WTC11 (cell line): ENCODE results near the gene UBXN11. TPM values are rescaled to one million over a fixed set of nuclear protein-coding genes. Genes with fewer than 3 reads are reported as not detected.

ENCODE experiments used
- ATAC-seq: fragments of 200-7000 bp; cut with Tn5 transposase; 2 replicates; pipeline ENCODE4 v1.10.0; 2021; ENCODE audit warnings: mild to moderate bottlenecking, moderate library complexity
- CTCF ChIA-PET: fragments of 300-600 bp; sonication (Branson Sonifier 250); formaldehyde crosslinking; loops from one replicate; lab custom pipeline; 2021; ENCODE audit warnings: antibody characterized with exemption; lab: Charles Lee
- POLR2A ChIA-PET: fragments of 350-600 bp; sonication (Branson Sonifier 250); formaldehyde crosslinking; loops from one replicate; lab custom pipeline; 2021; ENCODE audit warnings: antibody characterized with exemption; lab: Charles Lee
- DNase-seq: peaks from one replicate; pipeline ENCODE4 v3.0.0; 2021; ENCODE audit warnings: low spot score
- H3K27ac Mint-ChIP-seq: 2 replicates; pipeline ENCODE4 v1.8.0; 2021; ENCODE audit warnings: mixed read lengths
- H3K27me3 Mint-ChIP-seq: 2 replicates; pipeline ENCODE4 v1.8.0; 2021; ENCODE audit warnings: low read depth, mild to moderate bottlenecking, moderate library complexity, mixed read lengths
- H3K36me3 Mint-ChIP-seq: 2 replicates; pipeline ENCODE4 v1.8.0; 2021; ENCODE audit warnings: mixed read lengths
- H3K4me1 Mint-ChIP-seq: 2 replicates; pipeline ENCODE4 v1.8.0; 2022; ENCODE audit warnings: mixed read lengths
- H3K4me3 Mint-ChIP-seq: 2 replicates; pipeline ENCODE4 v1.8.0; 2021; ENCODE audit warnings: mild to moderate bottlenecking, moderate library complexity, mixed read lengths
- H3K9me3 Mint-ChIP-seq: 2 replicates; pipeline ENCODE4 v1.8.0; 2021; ENCODE audit warnings: mixed read lengths
- ARID4B ChIP-seq: sonication (generic); formaldehyde crosslinking; IDR thresholded peaks from 2 replicates; pipeline ENCODE4 v1.8.0; 2023; ENCODE audit warnings: missing genetic modification reagents, mild to moderate bottlenecking, borderline replicate concordance
- ATF6 ChIP-seq: sonication (generic); formaldehyde crosslinking; IDR thresholded peaks from 2 replicates; pipeline ENCODE4 v1.8.1; 2023; ENCODE audit warnings: mild to moderate bottlenecking, missing genetic modification reagents
- CREB1 ChIP-seq: sonication (generic); formaldehyde crosslinking; IDR thresholded peaks from 2 replicates; pipeline ENCODE4 v1.8.0; 2023; ENCODE audit warnings: mild to moderate bottlenecking, missing genetic modification reagents
- CTCF ChIP-seq: fragments of 200-600 bp; IDR thresholded peaks from 2 replicates; pipeline ENCODE4 v1.8.0; 2022; ENCODE audit warnings: antibody characterized with exemption
- E2F1 ChIP-seq: sonication (generic); formaldehyde crosslinking; IDR thresholded peaks from 2 replicates; pipeline ENCODE4 v1.8.0; 2022; ENCODE audit warnings: mild to moderate bottlenecking, missing genetic modification reagents
- HMGA2 ChIP-seq: fragments of 250-450 bp; sonication (Bioruptor Pico); IDR thresholded peaks from 2 replicates; pipeline ENCODE4 v1.4.0; 2021; ENCODE audit warnings: mild to moderate bottlenecking, moderate library complexity
- IRF2 ChIP-seq: sonication (generic); formaldehyde crosslinking; IDR thresholded peaks from 2 replicates; pipeline ENCODE4 v1.8.0; 2022; ENCODE audit warnings: low read depth, missing genetic modification reagents, borderline replicate concordance
- JAZF1 ChIP-seq: fragments of 250-450 bp; sonication (Bioruptor Pico); IDR thresholded peaks from 2 replicates; pipeline ENCODE4 v1.9.0; 2021; ENCODE audit warnings: moderate library complexity, mild to moderate bottlenecking, inconsistent platforms
- MAX ChIP-seq: sonication (generic); formaldehyde crosslinking; IDR thresholded peaks from 2 replicates; pipeline ENCODE4 v1.8.0; 2022; ENCODE audit warnings: mild to moderate bottlenecking, missing genetic modification reagents
- NFYB ChIP-seq: sonication (generic); formaldehyde crosslinking; conservative IDR thresholded peaks from 2 replicates; pipeline ENCODE4 v1.8.0; 2022; ENCODE audit warnings: low read depth, missing genetic modification reagents
- NR2C2 ChIP-seq: sonication (generic); formaldehyde crosslinking; IDR thresholded peaks from 2 replicates; pipeline ENCODE4 v1.8.0; 2022; ENCODE audit warnings: mild to moderate bottlenecking, missing genetic modification reagents
- OVOL2 ChIP-seq: fragments of 250-450 bp; sonication (Bioruptor Pico); IDR thresholded peaks from 2 replicates; pipeline ENCODE4 v1.9.0; 2021; ENCODE audit warnings: mild to moderate bottlenecking, borderline replicate concordance
- RELA ChIP-seq: sonication (generic); formaldehyde crosslinking; IDR thresholded peaks from 2 replicates; pipeline ENCODE4 v1.8.1; 2022; ENCODE audit warnings: missing genetic modification reagents, mild to moderate bottlenecking, borderline replicate concordance
- SMAD4 ChIP-seq: sonication (generic); formaldehyde crosslinking; IDR thresholded peaks from 2 replicates; pipeline ENCODE4 v1.8.0; 2022; ENCODE audit warnings: mild to moderate bottlenecking, missing genetic modification reagents
- TEAD4 ChIP-seq: sonication (generic); formaldehyde crosslinking; IDR thresholded peaks from 2 replicates; pipeline ENCODE4 v1.8.0; 2022; ENCODE audit warnings: mild to moderate bottlenecking, missing genetic modification reagents
- ZBTB43 ChIP-seq: sonication (generic); formaldehyde crosslinking; IDR thresholded peaks from 2 replicates; pipeline ENCODE4 v1.8.1; 2023; ENCODE audit warnings: mild to moderate bottlenecking, missing genetic modification reagents
- ZMAT4 ChIP-seq: fragments of 250-450 bp; sonication (Bioruptor Pico); IDR thresholded peaks from 2 replicates; pipeline ENCODE4 v1.9.0; 2021; ENCODE audit warnings: mild to moderate bottlenecking
- total RNA-seq: library from RNA; stranded (reverse); gene quantifications from 3 replicates; pipeline ENCODE4 v1.2.3, GENCODE V29; 2021
- TF ChIP-seq, protein P1 (sequence below): sonication (generic); formaldehyde crosslinking; IDR thresholded peaks from 2 replicates; pipeline ENCODE4 v1.8.1; 2023; ENCODE audit warnings: mild to moderate bottlenecking, missing genetic modification reagents, moderate library complexity
- TF ChIP-seq, protein P2 (sequence below): sonication (generic); formaldehyde crosslinking; conservative IDR thresholded peaks from 2 replicates; pipeline ENCODE4 v1.8.1; 2022; ENCODE audit warnings: mild to moderate bottlenecking, missing genetic modification reagents
- TF ChIP-seq, protein P3 (sequence below): sonication (generic); formaldehyde crosslinking; IDR thresholded peaks from 2 replicates; pipeline ENCODE4 v1.8.0; 2022; ENCODE audit warnings: missing genetic modification reagents

The UBXN11 gene
- total RNA-seq, 1 experiment from 2014 or later: 14.1 TPM

DNA sequence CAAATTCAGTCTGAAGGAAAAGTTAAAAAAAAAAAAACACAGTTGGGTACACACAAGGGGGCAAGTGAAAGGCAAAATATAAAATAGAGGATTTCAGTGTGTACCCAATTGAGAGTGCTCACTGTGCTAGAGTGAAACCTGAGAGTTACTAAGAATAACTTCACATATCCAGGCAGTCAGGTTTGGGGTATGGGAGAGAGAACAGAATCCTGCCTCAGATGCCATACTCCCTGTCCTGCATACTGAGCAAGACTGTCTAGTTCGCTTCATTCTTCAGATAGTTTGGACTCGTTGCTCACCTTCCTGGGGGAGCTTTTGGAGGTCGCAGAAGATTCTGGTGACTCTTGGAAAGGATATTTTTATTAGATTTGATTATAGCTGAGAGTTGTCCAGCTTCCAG, 52.0 kb downstream of the UBXN11 start (continued):
- TF ChIP-seq ZBTB43 (CRISPR knock-in tag) (no peak), RELA (CRISPR knock-in tag) (no peak), ARID4B (CRISPR knock-in tag) (no peak), NFYB (CRISPR knock-in tag) (no peak), SMAD4 (CRISPR knock-in tag) (no peak), IRF2 (CRISPR knock-in tag) (no peak), JAZF1 (no peak), ZMAT4 (CRISPR knock-in tag) (no peak), ATF6 (CRISPR knock-in tag) (no peak), OVOL2 (CRISPR knock-in tag) (no peak), TEAD4 (CRISPR knock-in tag) (no peak), CREB1 (CRISPR knock-in tag) (no peak)
- TF ChIP-seq, protein P1, sequence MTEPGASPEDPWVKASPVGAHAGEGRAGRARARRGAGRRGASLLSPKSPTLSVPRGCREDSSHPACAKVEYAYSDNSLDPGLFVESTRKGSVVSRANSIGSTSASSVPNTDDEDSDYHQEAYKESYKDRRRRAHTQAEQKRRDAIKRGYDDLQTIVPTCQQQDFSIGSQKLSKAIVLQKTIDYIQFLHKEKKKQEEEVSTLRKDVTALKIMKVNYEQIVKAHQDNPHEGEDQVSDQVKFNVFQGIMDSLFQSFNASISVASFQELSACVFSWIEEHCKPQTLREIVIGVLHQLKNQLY (CRISPR knock-in tag): no peak
- TF ChIP-seq, protein P2, sequence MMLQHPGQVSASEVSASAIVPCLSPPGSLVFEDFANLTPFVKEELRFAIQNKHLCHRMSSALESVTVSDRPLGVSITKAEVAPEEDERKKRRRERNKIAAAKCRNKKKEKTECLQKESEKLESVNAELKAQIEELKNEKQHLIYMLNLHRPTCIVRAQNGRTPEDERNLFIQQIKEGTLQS: no peak

- Mint-ChIP-seq H3K27me3 (no peaks in the 10 kb centered on the region), H3K27ac (no peak overlapping the region), H3K4me1 (no peaks in the 10 kb centered on the region), H3K9me3 (peaks cover 16% of the 10 kb centered on the region), H3K36me3 (peaks cover 66% of the 10 kb centered on the region), H3K4me3 (no peak overlapping the region)
- ChIA-PET POLR2A (no interaction called here), CTCF (no interaction called here)
- ATAC-seq: no peak
- DNase-seq: no peak
- no peak for TF ChIP-seq CTCF
- TF ChIP-seq MAX (CRISPR knock-in tag): no peak
- TF ChIP-seq HMGA2 (CRISPR knock-in tag): no peak
- TF ChIP-seq NR2C2 (CRISPR knock-in tag): no peak
- TF ChIP-seq, protein P3, sequence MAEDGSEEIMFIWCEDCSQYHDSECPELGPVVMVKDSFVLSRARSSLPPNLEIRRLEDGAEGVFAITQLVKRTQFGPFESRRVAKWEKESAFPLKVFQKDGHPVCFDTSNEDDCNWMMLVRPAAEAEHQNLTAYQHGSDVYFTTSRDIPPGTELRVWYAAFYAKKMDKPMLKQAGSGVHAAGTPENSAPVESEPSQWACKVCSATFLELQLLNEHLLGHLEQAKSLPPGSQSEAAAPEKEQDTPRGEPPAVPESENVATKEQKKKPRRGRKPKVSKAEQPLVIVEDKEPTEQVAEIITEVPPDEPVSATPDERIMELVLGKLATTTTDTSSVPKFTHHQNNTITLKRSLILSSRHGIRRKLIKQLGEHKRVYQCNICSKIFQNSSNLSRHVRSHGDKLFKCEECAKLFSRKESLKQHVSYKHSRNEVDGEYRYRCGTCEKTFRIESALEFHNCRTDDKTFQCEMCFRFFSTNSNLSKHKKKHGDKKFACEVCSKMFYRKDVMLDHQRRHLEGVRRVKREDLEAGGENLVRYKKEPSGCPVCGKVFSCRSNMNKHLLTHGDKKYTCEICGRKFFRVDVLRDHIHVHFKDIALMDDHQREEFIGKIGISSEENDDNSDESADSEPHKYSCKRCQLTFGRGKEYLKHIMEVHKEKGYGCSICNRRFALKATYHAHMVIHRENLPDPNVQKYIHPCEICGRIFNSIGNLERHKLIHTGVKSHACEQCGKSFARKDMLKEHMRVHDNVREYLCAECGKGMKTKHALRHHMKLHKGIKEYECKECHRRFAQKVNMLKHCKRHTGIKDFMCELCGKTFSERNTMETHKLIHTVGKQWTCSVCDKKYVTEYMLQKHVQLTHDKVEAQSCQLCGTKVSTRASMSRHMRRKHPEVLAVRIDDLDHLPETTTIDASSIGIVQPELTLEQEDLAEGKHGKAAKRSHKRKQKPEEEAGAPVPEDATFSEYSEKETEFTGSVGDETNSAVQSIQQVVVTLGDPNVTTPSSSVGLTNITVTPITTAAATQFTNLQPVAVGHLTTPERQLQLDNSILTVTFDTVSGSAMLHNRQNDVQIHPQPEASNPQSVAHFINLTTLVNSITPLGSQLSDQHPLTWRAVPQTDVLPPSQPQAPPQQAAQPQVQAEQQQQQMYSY: no peak
- no peak for TF ChIP-seq E2F1
- TF ChIP-seq ZMAT4 (CRISPR knock-in tag): no peak
These were observed 53.7 kb downstream of the UBXN11 start for GRCh38 chr1:26252718-26253117.
